ENCODE results near the gene EPS15. TPM values are rescaled to one million over a fixed set of nuclear protein-coding genes. Genes with fewer than 3 reads are reported as not detected.
A peak's percentile ranks its signal among the peaks of the same experiment; 100 is the strongest.

The EPS15 gene
- total RNA-seq (100 to 1,000 TPM in 1 of 5 donors, 10 to 100 TPM in 4; 43.8 to 139 (median 67.4) TPM), polyA plus RNA-seq (10 to 100 TPM; 13.3 to 23.4 (median 15.3) TPM)
- long read RNA-seq, donor 1 = 0 reads
- long read RNA-seq, donor 2 = 0 reads
- long read RNA-seq, donor 3 = 0 reads
- long read RNA-seq, donor 4 = 0 reads
- long read RNA-seq, donor 5, partial matches to known transcripts = 26 of 26 reads
- long read RNA-seq, donor 5, other reads (novel, unspliced or antisense) = 0 of 26 reads
- long read RNA-seq, donor 6 = 0 reads
- long read RNA-seq, donor 7, partial matches to known transcripts = 30 of 30 reads
- long read RNA-seq, donor 7, other reads (novel, unspliced or antisense) = 0 of 30 reads
- long read RNA-seq, donor 8 = 0 reads
- long read RNA-seq, donor 9, full-length matches to known transcripts = 1 of 1 reads
- long read RNA-seq, donor 9, partial matches to known transcripts = 0 of 1 reads
- long read RNA-seq, donor 9, other reads (novel, unspliced or antisense) = 0 of 1 reads
- long read RNA-seq, donor 10 = 0 reads

- TF ChIP-seq, protein P1, sequence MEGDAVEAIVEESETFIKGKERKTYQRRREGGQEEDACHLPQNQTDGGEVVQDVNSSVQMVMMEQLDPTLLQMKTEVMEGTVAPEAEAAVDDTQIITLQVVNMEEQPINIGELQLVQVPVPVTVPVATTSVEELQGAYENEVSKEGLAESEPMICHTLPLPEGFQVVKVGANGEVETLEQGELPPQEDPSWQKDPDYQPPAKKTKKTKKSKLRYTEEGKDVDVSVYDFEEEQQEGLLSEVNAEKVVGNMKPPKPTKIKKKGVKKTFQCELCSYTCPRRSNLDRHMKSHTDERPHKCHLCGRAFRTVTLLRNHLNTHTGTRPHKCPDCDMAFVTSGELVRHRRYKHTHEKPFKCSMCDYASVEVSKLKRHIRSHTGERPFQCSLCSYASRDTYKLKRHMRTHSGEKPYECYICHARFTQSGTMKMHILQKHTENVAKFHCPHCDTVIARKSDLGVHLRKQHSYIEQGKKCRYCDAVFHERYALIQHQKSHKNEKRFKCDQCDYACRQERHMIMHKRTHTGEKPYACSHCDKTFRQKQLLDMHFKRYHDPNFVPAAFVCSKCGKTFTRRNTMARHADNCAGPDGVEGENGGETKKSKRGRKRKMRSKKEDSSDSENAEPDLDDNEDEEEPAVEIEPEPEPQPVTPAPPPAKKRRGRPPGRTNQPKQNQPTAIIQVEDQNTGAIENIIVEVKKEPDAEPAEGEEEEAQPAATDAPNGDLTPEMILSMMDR (IDR thresholded peaks at IDR 0.05) = no peak
- TF ChIP-seq POLR2AphosphoS5 (IDR thresholded peaks at IDR 0.05) (peak in 2 of 3 donors; percentile 11 to 75), POLR2A (IDR thresholded peaks at IDR 0.05) (peak in 1 of 4 donors; percentile 18), EP300 (IDR thresholded peaks at IDR 0.05) (no peak)
- 1% methylated on average over 18 to 54 of the region's 56 CpGs for WGBS, 5 donors
- H3K4me1 ChIP-seq = peaks cover 33 to 53% (median 40%) of the 10 kb centered on the region in 4 donors
- H3K27ac ChIP-seq = peak within 1 kb of the TSS; percentile 89 to 95 (median 92)
- H3K4me3 ChIP-seq = peak within 1 kb of the TSS; percentile 78 to 90 (median 86)
- no peaks in the 10 kb centered on the region for H3K36me3 ChIP-seq
- H3K9me3 ChIP-seq = no peaks in the 10 kb centered on the region
- intact Hi-C loops (cut with DNase I; ENCODE audit: low total_unique reads) = no loop called here
- no peaks in the 10 kb centered on the region for H3K27me3 ChIP-seq
- peak; percentile 89 to 95 for DNase-seq
These were observed at the start of gene EPS15 for GRCh38 chr1:51519048-51519864. Gene EPS15, minus strand, starts transcription at chr1:51519266. Its CDS starts 35 bp downstream, at chr1:51519231.

GRCh38 chr1:51568231-51568935, 49.3 kb upstream of the EPS15 start:
- Histone ChIP-seq H3K4me3 (no peak overlapping the region), H3K36me3 (no peaks in the 10 kb centered on the region), H3K9me3 (no peaks in the 10 kb centered on the region), H3K27me3 (no peaks in the 10 kb centered on the region), H3K27ac (peak overlapping the region in 2 of 5 donors; percentile 72 to 77), H3K4me1 (peaks cover 16 to 49% (median 32%) of the 10 kb centered on the region in 4 donors)
- intact Hi-C loops (cut with DNase I; ENCODE audit: low total_unique reads) = no loop called here
- WGBS, 5 donors = 88 to 96% (median 92%) methylated on average over 7 of the region's 7 CpGs
- TF ChIP-seq POLR2AphosphoS5 (IDR thresholded peaks at IDR 0.05) = no peak
- TF ChIP-seq, protein P1 (IDR thresholded peaks at IDR 0.05) = no peak
- TF ChIP-seq POLR2A (IDR thresholded peaks at IDR 0.05) = no peak
- no peak for TF ChIP-seq EP300 (IDR thresholded peaks at IDR 0.05)
- no peak for DNase-seq

DNA sequence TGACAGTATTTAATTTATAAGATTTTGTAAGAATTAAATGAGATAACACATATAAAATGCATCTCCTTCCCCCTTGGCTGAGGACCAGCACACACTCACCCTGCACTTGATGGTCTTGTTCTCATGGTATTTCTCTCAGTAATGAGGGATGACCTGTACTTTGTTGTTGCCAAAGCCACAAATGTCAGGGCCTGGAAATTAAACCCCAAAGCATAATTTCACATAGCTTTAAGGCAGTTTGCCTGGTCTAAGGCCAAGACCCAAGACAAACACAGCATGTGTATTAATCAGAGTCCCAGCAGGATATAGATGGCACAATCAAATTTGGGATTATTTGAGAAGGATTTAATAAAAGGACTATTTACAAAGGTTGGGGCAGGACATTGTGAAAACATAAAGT, 48.6 kb upstream of the EPS15 start:
- Histone ChIP-seq H3K9me3 (no peaks in the 10 kb centered on the region), H3K27me3 (no peaks in the 10 kb centered on the region), H3K27ac (peak overlapping the region in 1 of 5 donors; percentile 72), H3K36me3 (no peaks in the 10 kb centered on the region), H3K4me1 (peaks cover 16 to 49% (median 32%) of the 10 kb centered on the region in 4 donors), H3K4me3 (no peak overlapping the region)
- no peak for DNase-seq
- TF ChIP-seq EP300 (IDR thresholded peaks at IDR 0.05) (no peak), POLR2AphosphoS5 (IDR thresholded peaks at IDR 0.05) (peak in 1 of 3 donors; percentile 7)
- intact Hi-C loops (cut with DNase I; ENCODE audit: low total_unique reads) = no loop called here

GRCh38 chr1:51566260-51566659, 47.2 kb upstream of the EPS15 start:
- no peak overlapping the region for H3K4me3 ChIP-seq
- H3K9me3 ChIP-seq = no peaks in the 10 kb centered on the region
- DNase-seq = no peak
- no peak overlapping the region for H3K27ac ChIP-seq
- WGBS, 5 donors = 89 to 93% (median 91%) methylated on average over 3 of the region's 3 CpGs
- intact Hi-C loops (cut with DNase I; ENCODE audit: low total_unique reads) = no loop called here
- no peaks in the 10 kb centered on the region for H3K36me3 ChIP-seq
- peaks cover 16 to 49% (median 32%) of the 10 kb centered on the region in 4 donors for H3K4me1 ChIP-seq
- TF ChIP-seq, protein P1 (IDR thresholded peaks at IDR 0.05) = no peak
- TF ChIP-seq EP300 (IDR thresholded peaks at IDR 0.05) (no peak), POLR2A (IDR thresholded peaks at IDR 0.05) (no peak), POLR2AphosphoS5 (IDR thresholded peaks at IDR 0.05) (no peak)
- H3K27me3 ChIP-seq = no peaks in the 10 kb centered on the region

Data from stomach (tissue), 19 donors.